ENCODE results near the gene FOSB.
A peak's percentile ranks its signal among the peaks of the same experiment; 100 is the strongest.
"Not testable (repeated sequence)": the region's sequence is repeated elsewhere in the genome, so short reads cannot be mapped to it uniquely, and the experiment has no call there.

The FOSB gene

GRCh38 chr19:45467456-45468158, at the start of gene FOSB:
Gene FOSB (plus strand): TSS chr19:45467996. CDS start chr19:45468587, 591 bp downstream.
- peak; percentile 97 for DNase-seq (ENCODE audit: low spot score)

GRCh38 chr19:45418802-45419201, 49.0 kb upstream of the FOSB start:
- no peak for DNase-seq (ENCODE audit: low spot score)

- DNase-seq (ENCODE audit: low spot score), result no peak
Measured at GRCh38 chr19:45419396-45419795, 48.4 kb upstream of the FOSB start.

- no peak for DNase-seq (ENCODE audit: low spot score)
Measured at GRCh38 chr19:45419895-45420294, 47.9 kb upstream of the FOSB start.

- no peak for DNase-seq (ENCODE audit: low spot score)
Measured at GRCh38 chr19:45420356-45420755, 47.4 kb upstream of the FOSB start.

GRCh38 chr19:45420871-45421270, 46.9 kb upstream of the FOSB start:
- DNase-seq (ENCODE audit: low spot score), result no peak

GRCh38 chr19:45421947-45422498, 45.8 kb upstream of the FOSB start:
- DNase-seq (ENCODE audit: low spot score), result no peak

- no peak for DNase-seq (ENCODE audit: low spot score)
Measured at GRCh38 chr19:45423033-45423588, 44.7 kb upstream of the FOSB start.

- peak; percentile 95 for DNase-seq (ENCODE audit: low spot score)
Measured at GRCh38 chr19:45423589-45424190, 44.1 kb upstream of the FOSB start, which contains the start of gene ERCC1. Gene ERCC1 (minus strand): TSS chr19:45423917. CDS start chr19:45423374, 543 bp downstream.

- peak; percentile 23 for DNase-seq (ENCODE audit: low spot score)
Measured at GRCh38 chr19:45424191-45425058, 43.4 kb upstream of the FOSB start.

- DNase-seq (ENCODE audit: low spot score), result no peak
Measured at GRCh38 chr19:45428384-45429231, 39.2 kb upstream of the FOSB start.

DNA sequence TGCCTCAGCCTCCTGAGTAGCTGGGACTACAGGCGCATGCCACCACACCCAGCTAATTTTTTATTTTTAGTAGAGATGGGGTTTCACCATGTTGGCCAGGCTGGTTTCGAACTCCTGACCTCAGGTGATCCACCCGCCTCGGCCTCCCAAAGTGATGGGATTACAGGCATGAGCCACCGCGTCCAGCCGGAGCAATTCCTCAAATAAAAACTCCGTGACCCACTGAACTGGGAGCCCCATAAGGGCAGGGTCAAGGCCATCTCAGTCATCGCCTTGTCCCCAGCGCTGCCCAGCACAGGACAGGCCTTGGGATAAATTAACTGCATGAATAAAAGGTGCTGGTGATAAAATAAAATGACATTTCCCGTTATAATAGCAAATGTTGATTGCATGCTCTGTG, 37.9 kb upstream of the FOSB start:
- not testable (repeated sequence) for DNase-seq (ENCODE audit: low spot score)

- DNase-seq (ENCODE audit: low spot score), result not testable (repeated sequence)
Measured at GRCh38 chr19:45431008-45431407, 36.8 kb upstream of the FOSB start.

- not testable (repeated sequence) for DNase-seq (ENCODE audit: low spot score)
Measured at GRCh38 chr19:45432543-45432942, 35.3 kb upstream of the FOSB start.

- DNase-seq (ENCODE audit: low spot score), result no peak
Measured at GRCh38 chr19:45437328-45437727, 30.5 kb upstream of the FOSB start.

DNA sequence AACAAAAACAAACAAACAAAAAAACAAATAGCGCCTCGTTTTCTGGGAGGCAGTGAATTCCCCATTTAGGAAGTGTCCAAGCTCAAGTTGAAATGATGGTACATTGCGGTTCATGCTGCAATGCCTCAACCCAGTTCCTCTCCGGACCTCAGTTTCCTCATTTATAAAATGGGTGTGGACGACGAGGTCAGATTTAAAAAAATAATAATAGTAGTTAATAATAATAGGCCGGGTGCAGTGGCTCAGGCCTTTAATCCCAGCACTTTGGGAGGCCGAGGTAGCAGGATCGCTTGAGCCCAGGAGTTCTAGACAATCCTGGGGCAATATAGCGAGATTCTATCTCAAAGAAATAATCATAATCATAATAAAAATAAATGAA, 28.6 kb upstream of the FOSB start:
- no peak for DNase-seq (ENCODE audit: low spot score)

GRCh38 chr19:45439569-45440258, 28.1 kb upstream of the FOSB start:
- DNase-seq (ENCODE audit: low spot score), result peak; percentile 81

GRCh38 chr19:45440259-45440638, 27.5 kb upstream of the FOSB start:
- DNase-seq (ENCODE audit: low spot score), result no peak

- DNase-seq (ENCODE audit: low spot score), result no peak
Measured at GRCh38 chr19:45440873-45441654, 26.7 kb upstream of the FOSB start.

DNA sequence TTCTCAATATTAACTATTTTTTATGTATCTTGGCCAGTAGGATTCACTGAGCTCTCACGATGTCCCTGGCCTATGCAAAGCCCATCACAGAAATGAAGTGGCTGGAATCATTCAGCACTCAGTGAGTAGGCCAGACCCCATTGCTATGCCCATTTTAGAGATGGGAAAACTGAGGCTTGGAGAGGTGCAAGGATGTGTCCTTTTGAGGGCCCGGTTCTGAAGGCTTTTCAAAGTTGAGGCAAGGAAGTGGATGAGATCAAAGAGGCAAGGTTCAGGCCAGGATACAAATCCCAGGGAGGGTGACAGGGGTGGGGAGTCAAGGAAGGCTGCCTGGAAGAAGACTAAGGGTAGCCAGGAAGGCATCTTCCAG, 25.4 kb upstream of the FOSB start:
- no peak for DNase-seq (ENCODE audit: low spot score)
